GM18861 (cell line): ENCODE measurements around the gene TMEM255A.

Experiments
- ATAC-seq: cut with Tn5 transposase; IDR thresholded peaks from one replicate; pipeline ENCODE4 v1.9.1; 2021; ENCODE audit not compliant: unreplicated experiment

The TMEM255A gene

GRCh38 chrX:120308959-120309872 lies 2.0 kb downstream of the TMEM255A start:
- peak; percentile 88 for ATAC-seq

GRCh38 chrX:120308558-120308957 lies 2.7 kb downstream of the TMEM255A start:
- ATAC-seq, result no peak

- no peak for ATAC-seq
Observed at GRCh38 chrX:120306630-120307029, 4.6 kb downstream of the TMEM255A start.

GRCh38 chrX:120305531-120306141 lies 5.6 kb downstream of the TMEM255A start:
- no peak for ATAC-seq

- no peak for ATAC-seq
Observed at GRCh38 chrX:120304256-120304655, 7.0 kb downstream of the TMEM255A start.

GRCh38 chrX:120302434-120302833 lies 8.8 kb downstream of the TMEM255A start:
- ATAC-seq, result peak; percentile 94

- no peak for ATAC-seq
Observed at GRCh38 chrX:120301960-120302359, 9.3 kb downstream of the TMEM255A start.

- no peak for ATAC-seq
Observed at GRCh38 chrX:120301497-120301896, 9.8 kb downstream of the TMEM255A start.

- ATAC-seq, result no peak
Observed at GRCh38 chrX:120299928-120300327, 11.3 kb downstream of the TMEM255A start.

- ATAC-seq, result no peak
Observed at GRCh38 chrX:120297923-120298322, 13.3 kb downstream of the TMEM255A start.

- no peak for ATAC-seq
Observed at GRCh38 chrX:120294651-120295050, 16.6 kb downstream of the TMEM255A start.

GRCh38 chrX:120293015-120293414 lies 18.2 kb downstream of the TMEM255A start:
- ATAC-seq, result no peak

- ATAC-seq, result no peak
Observed at GRCh38 chrX:120291211-120291610, 20.1 kb downstream of the TMEM255A start.

- ATAC-seq, result no peak
Observed at GRCh38 chrX:120290107-120290506, 21.2 kb downstream of the TMEM255A start.

GRCh38 chrX:120287513-120288112 lies 23.6 kb downstream of the TMEM255A start:
- ATAC-seq, result peak; percentile 72

GRCh38 chrX:120286733-120287512 lies 24.3 kb downstream of the TMEM255A start:
- peak; percentile 39 for ATAC-seq

GRCh38 chrX:120282697-120283096 lies 28.6 kb downstream of the TMEM255A start:
- no peak for ATAC-seq

- no peak for ATAC-seq
Observed at GRCh38 chrX:120281761-120282160, 29.5 kb downstream of the TMEM255A start.

- ATAC-seq, result no peak
Observed at GRCh38 chrX:120281021-120281624, 30.1 kb downstream of the TMEM255A start.

- ATAC-seq, result no peak
Observed at GRCh38 chrX:120274958-120275357, 36.3 kb downstream of the TMEM255A start.

- ATAC-seq, result no peak
Observed at GRCh38 chrX:120274145-120274544, 37.1 kb downstream of the TMEM255A start.
